ENCODE results near the gene DCST1.

GRCh38 chr1:154994269-154994587, 39.4 kb upstream of the DCST1 start:
- TF ChIP-seq YY1 (IDR thresholded peaks at IDR 0.05; ENCODE audit: insufficient read depth, insufficient read length) (no peak), ZNF274 (IDR thresholded peaks at IDR 0.05; ENCODE audit: low read depth, low read length) (no peak)
